ENCODE data around the gene ADK.
"Not testable (repeated sequence)": the region's sequence is repeated elsewhere in the genome, so short reads cannot be mapped to it uniquely, and the experiment has no call there.

Gene ADK

GRCh38 chr10:74496276-74496675, 345.3 kb downstream of the ADK start:
- DNase-seq (ENCODE audit: low spot score) = not testable (repeated sequence)

GRCh38 chr10:74498664-74499063, 347.6 kb downstream of the ADK start:
- not testable (repeated sequence) for DNase-seq (ENCODE audit: low spot score)

GRCh38 chr10:74500026-74500704, 349.1 kb downstream of the ADK start:
- no peak for DNase-seq (ENCODE audit: low spot score)

- DNase-seq (ENCODE audit: low spot score) = no peak
These were observed 349.8 kb downstream of the ADK start for GRCh38 chr10:74500816-74501215.

- DNase-seq (ENCODE audit: low spot score) = no peak
These were observed 352.1 kb downstream of the ADK start for GRCh38 chr10:74502963-74503608.

- no peak for DNase-seq (ENCODE audit: low spot score)
These were observed 356.9 kb downstream of the ADK start for GRCh38 chr10:74507951-74508350.

- no peak for DNase-seq (ENCODE audit: low spot score)
These were observed 359.6 kb downstream of the ADK start for GRCh38 chr10:74510594-74510993.

- no peak for DNase-seq (ENCODE audit: low spot score)
These were observed 360.0 kb downstream of the ADK start for GRCh38 chr10:74511051-74511450.

GRCh38 chr10:74514322-74514721, 363.3 kb downstream of the ADK start:
- DNase-seq (ENCODE audit: low spot score) = no peak

GRCh38 chr10:74518061-74518460, 367.0 kb downstream of the ADK start:
- no peak for DNase-seq (ENCODE audit: low spot score)

GRCh38 chr10:74521526-74521925, 370.5 kb downstream of the ADK start:
- DNase-seq (ENCODE audit: low spot score) = no peak

GRCh38 chr10:74523199-74523598, 372.2 kb downstream of the ADK start:
- DNase-seq (ENCODE audit: low spot score) = no peak

GRCh38 chr10:74525885-74526284, 374.9 kb downstream of the ADK start:
- DNase-seq (ENCODE audit: low spot score) = no peak

- DNase-seq (ENCODE audit: low spot score) = not testable (repeated sequence)
These were observed 376.6 kb downstream of the ADK start for GRCh38 chr10:74527611-74528010.

GRCh38 chr10:74529205-74529604, 378.2 kb downstream of the ADK start:
- DNase-seq (ENCODE audit: low spot score) = no peak

- DNase-seq (ENCODE audit: low spot score) = no peak
These were observed 380.0 kb downstream of the ADK start for GRCh38 chr10:74530981-74531380.

GRCh38 chr10:74539317-74539716, 388.3 kb downstream of the ADK start:
- DNase-seq (ENCODE audit: low spot score) = no peak

GRCh38 chr10:74541375-74541774, 390.4 kb downstream of the ADK start:
- DNase-seq (ENCODE audit: low spot score) = no peak

GRCh38 chr10:74542077-74542476, 391.1 kb downstream of the ADK start:
- no peak for DNase-seq (ENCODE audit: low spot score)

GRCh38 chr10:74543276-74543675, 392.3 kb downstream of the ADK start:
- no peak for DNase-seq (ENCODE audit: low spot score)

GRCh38 chr10:74544106-74544505, 393.1 kb downstream of the ADK start:
- DNase-seq (ENCODE audit: low spot score) = no peak

- no peak for DNase-seq (ENCODE audit: low spot score)
These were observed 397.7 kb downstream of the ADK start for GRCh38 chr10:74548676-74549075.

- no peak for DNase-seq (ENCODE audit: low spot score)
These were observed 405.2 kb downstream of the ADK start for GRCh38 chr10:74556072-74556705.

Data from hematopoietic multipotent progenitor cell treated with erythropoietin and hydrocortisone succinate and interleukin-3 and kit ligand, for 15 days (in vitro differentiated cells).